ENCODE results near the gene CCR6. TPM values are rescaled to one million over a fixed set of nuclear protein-coding genes. Genes with fewer than 3 reads are reported as not detected.
"Not testable (repeated sequence)": the region's sequence is repeated elsewhere in the genome, so short reads cannot be mapped to it uniquely, and the experiment has no call there.

CCR6 gene
- total and polyA plus RNA-seq, 2 of the 13 experiments (the other 11 are each of a cell fraction or from before 2014, with no cell fraction given): 4.5 to 8.7 TPM

DNA sequence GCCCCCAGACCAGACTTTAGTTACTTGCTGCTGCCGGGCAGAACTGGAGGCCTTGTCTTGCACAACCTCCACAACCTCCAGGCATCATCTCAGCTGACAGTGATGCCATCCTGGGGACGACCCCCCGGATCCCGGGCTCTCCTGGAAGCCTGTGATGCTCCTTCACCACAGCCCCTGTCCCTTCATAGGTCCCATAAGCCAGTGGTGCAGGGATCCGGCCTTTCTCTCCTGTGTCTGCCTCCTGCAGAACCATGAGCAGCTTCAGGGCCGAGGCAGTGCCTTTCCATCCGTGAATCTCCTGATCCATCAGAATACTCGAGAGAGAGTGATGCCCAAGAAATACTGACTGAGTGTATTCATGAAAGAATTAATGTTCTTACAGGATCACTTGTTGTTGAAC, 57.2 kb downstream of the CCR6 start:
- FAIRE-seq; H3K36me3 ChIP-seq (replicated peaks in 1 of 2; ENCODE audit: control insufficient read depth in 1 of 2, insufficient read depth in 2 of 2, low read length in 2 of 2); H3K9me3 ChIP-seq (ENCODE audit: low read length); BruUV-seq (replicated peaks); ATAC-seq; in situ Hi-C loops (cut with HindIII; ENCODE audit: extremely low pct_ligation_motif_present, low pct_unique_long_range_greater_than_20kb); H4K20me1 ChIP-seq (ENCODE audit: insufficient read depth, low read length); H3K27me3 ChIP-seq (ENCODE audit: control insufficient read depth in 1 of 2, insufficient read depth in 2 of 2, low read length in 2 of 2); CTCF ChIA-PET (ENCODE audit: low intra/inter-chr PET ratio, low total read pairs); POLR2A ChIA-PET; H3K79me2 ChIP-seq (ENCODE audit: insufficient read depth, low read length); H2AFZ ChIP-seq (ENCODE audit: low read length); H3K27ac ChIP-seq (ENCODE audit: extremely low read length, insufficient read depth, low read length); DNase-seq (ENCODE audit: low spot score); H3K4me3 ChIP-seq (replicated peaks in 1 of 3; ENCODE audit: insufficient read depth in 1 of 3, low read depth in 2 of 3, low read length in 3 of 3); H3K4me1 ChIP-seq (ENCODE audit: insufficient read depth, low read length); H3K9ac ChIP-seq (ENCODE audit: insufficient read depth, low read depth, low read length); H3K4me2 ChIP-seq (ENCODE audit: low read depth, low read length): not testable (repeated sequence)
- intact Hi-C loops (cut with micrococcal nuclease; ENCODE audit: unreplicated experiment): loop anchor here (5.0 kb wide), 1 partner anchor 37 kb away; no protein-coding TSS in a partner anchor
- WGBS (ENCODE audit: low lambda C conversion rate): 58% methylated on average over 4 of the region's 8 CpGs

- in situ Hi-C loops (cut with HindIII; ENCODE audit: extremely low pct_ligation_motif_present, low pct_unique_long_range_greater_than_20kb); H3K36me3 ChIP-seq (replicated peaks in 1 of 2; ENCODE audit: control insufficient read depth in 1 of 2, insufficient read depth in 2 of 2, low read length in 2 of 2); H3K9me3 ChIP-seq (ENCODE audit: low read length); H3K79me2 ChIP-seq (ENCODE audit: insufficient read depth, low read length); H3K27me3 ChIP-seq (ENCODE audit: control insufficient read depth in 1 of 2, insufficient read depth in 2 of 2, low read length in 2 of 2); H3K4me1 ChIP-seq (ENCODE audit: insufficient read depth, low read length); CTCF ChIA-PET (ENCODE audit: low intra/inter-chr PET ratio, low total read pairs); H3K27ac ChIP-seq (ENCODE audit: extremely low read length, insufficient read depth, low read length); H3K9ac ChIP-seq (ENCODE audit: insufficient read depth, low read depth, low read length); H3K4me3 ChIP-seq (replicated peaks in 1 of 3; ENCODE audit: insufficient read depth in 1 of 3, low read depth in 2 of 3, low read length in 3 of 3); H2AFZ ChIP-seq (ENCODE audit: low read length); BruUV-seq (replicated peaks); H4K20me1 ChIP-seq (ENCODE audit: insufficient read depth, low read length); DNase-seq (ENCODE audit: low spot score); POLR2A ChIA-PET: not testable (repeated sequence)
- H3K4me2 ChIP-seq (ENCODE audit: low read depth, low read length): 0 out of 2 replicates have a peak overlapping the region, but pooled peaks have one; percentile 29
- ATAC-seq (peak; percentile 67), FAIRE-seq (peak; percentile 52)
- intact Hi-C loops (cut with micrococcal nuclease; ENCODE audit: unreplicated experiment): loop anchor here (5.0 kb wide), 1 partner anchor 36 kb away; no protein-coding TSS in a partner anchor
- WGBS (ENCODE audit: low lambda C conversion rate): no CpG with 5 or more reads among the region's 6 CpGs
Observed at GRCh38 chr6:167181351-167181750, 58.5 kb downstream of the CCR6 start.

DNA sequence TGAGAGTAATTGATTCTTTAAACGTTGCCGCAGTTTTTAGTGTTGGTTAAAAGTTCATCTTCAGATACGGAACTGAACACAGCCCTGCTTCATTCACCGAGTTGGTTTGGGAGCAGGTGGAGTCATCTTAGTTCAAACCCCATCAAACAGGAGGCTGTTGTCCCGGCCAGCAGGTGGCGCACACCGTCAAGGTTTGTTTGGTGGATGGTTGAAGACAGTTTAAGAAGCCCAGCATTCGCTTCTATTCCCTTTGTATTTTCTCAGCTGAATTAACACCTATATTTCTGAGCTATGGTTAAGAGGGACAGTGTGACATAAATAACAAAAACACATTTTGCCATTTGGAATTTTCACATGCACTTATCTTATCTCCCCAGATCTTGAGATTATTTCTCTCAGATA, 60.0 kb downstream of the CCR6 start:
- H3K4me2 ChIP-seq (ENCODE audit: low read depth, low read length); H2AFZ ChIP-seq (ENCODE audit: low read length); H3K27ac ChIP-seq (ENCODE audit: extremely low read length, insufficient read depth, low read length); POLR2A ChIA-PET; in situ Hi-C loops (cut with HindIII; ENCODE audit: extremely low pct_ligation_motif_present, low pct_unique_long_range_greater_than_20kb); DNase-seq (ENCODE audit: low spot score); H3K9ac ChIP-seq (ENCODE audit: insufficient read depth, low read depth, low read length); H3K4me1 ChIP-seq (ENCODE audit: insufficient read depth, low read length); H3K36me3 ChIP-seq (replicated peaks in 1 of 2; ENCODE audit: control insufficient read depth in 1 of 2, insufficient read depth in 2 of 2, low read length in 2 of 2); CTCF ChIA-PET (ENCODE audit: low intra/inter-chr PET ratio, low total read pairs); H3K27me3 ChIP-seq (ENCODE audit: control insufficient read depth in 1 of 2, insufficient read depth in 2 of 2, low read length in 2 of 2); H4K20me1 ChIP-seq (ENCODE audit: insufficient read depth, low read length); H3K9me3 ChIP-seq (ENCODE audit: low read length); H3K4me3 ChIP-seq (replicated peaks in 1 of 3; ENCODE audit: insufficient read depth in 1 of 3, low read depth in 2 of 3, low read length in 3 of 3); H3K79me2 ChIP-seq (ENCODE audit: insufficient read depth, low read length): not testable (repeated sequence)
- WGBS (ENCODE audit: low lambda C conversion rate): 4% methylated on average over 5 of the region's 8 CpGs
- intact Hi-C loops (cut with micrococcal nuclease; ENCODE audit: unreplicated experiment): loop anchor here (5.0 kb wide), 1 partner anchor 34 kb away; no protein-coding TSS in a partner anchor
- ATAC-seq: peak; percentile 83
- BruUV-seq (replicated peaks): TSS peak; percentile 51
- peak; percentile 98 for FAIRE-seq
- TF ChIP-seq, protein P1, sequence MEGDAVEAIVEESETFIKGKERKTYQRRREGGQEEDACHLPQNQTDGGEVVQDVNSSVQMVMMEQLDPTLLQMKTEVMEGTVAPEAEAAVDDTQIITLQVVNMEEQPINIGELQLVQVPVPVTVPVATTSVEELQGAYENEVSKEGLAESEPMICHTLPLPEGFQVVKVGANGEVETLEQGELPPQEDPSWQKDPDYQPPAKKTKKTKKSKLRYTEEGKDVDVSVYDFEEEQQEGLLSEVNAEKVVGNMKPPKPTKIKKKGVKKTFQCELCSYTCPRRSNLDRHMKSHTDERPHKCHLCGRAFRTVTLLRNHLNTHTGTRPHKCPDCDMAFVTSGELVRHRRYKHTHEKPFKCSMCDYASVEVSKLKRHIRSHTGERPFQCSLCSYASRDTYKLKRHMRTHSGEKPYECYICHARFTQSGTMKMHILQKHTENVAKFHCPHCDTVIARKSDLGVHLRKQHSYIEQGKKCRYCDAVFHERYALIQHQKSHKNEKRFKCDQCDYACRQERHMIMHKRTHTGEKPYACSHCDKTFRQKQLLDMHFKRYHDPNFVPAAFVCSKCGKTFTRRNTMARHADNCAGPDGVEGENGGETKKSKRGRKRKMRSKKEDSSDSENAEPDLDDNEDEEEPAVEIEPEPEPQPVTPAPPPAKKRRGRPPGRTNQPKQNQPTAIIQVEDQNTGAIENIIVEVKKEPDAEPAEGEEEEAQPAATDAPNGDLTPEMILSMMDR (CRISPR knock-in tag; IDR thresholded peaks at IDR 0.05): peak; percentile 19; the same call in 1 of the 2 replicates
- TF ChIP-seq RAD21 (CRISPR knock-in tag; IDR thresholded peaks at IDR 0.05): 0 out of 2 replicates have a peak, but pooled peaks have one; percentile 18
- peak; percentile 25 for TF ChIP-seq STAG1 (CRISPR knock-in tag; IDR thresholded peaks at IDR 0.05)

GRCh38 chr6:167185101-167185500, 62.2 kb downstream of the CCR6 start:
- 86% methylated on average over 2 of the region's 3 CpGs for WGBS (ENCODE audit: low lambda C conversion rate)
- ATAC-seq; intact Hi-C loops (cut with micrococcal nuclease; ENCODE audit: unreplicated experiment); CTCF ChIA-PET (ENCODE audit: low intra/inter-chr PET ratio, low total read pairs); H3K4me1 ChIP-seq (ENCODE audit: insufficient read depth, low read length); H3K79me2 ChIP-seq (ENCODE audit: insufficient read depth, low read length); H3K36me3 ChIP-seq (replicated peaks in 1 of 2; ENCODE audit: control insufficient read depth in 1 of 2, insufficient read depth in 2 of 2, low read length in 2 of 2); DNase-seq (ENCODE audit: low spot score); FAIRE-seq; in situ Hi-C loops (cut with HindIII; ENCODE audit: extremely low pct_ligation_motif_present, low pct_unique_long_range_greater_than_20kb); POLR2A ChIA-PET; H3K4me3 ChIP-seq (replicated peaks in 1 of 3; ENCODE audit: insufficient read depth in 1 of 3, low read depth in 2 of 3, low read length in 3 of 3); H3K27me3 ChIP-seq (ENCODE audit: control insufficient read depth in 1 of 2, insufficient read depth in 2 of 2, low read length in 2 of 2); H3K9me3 ChIP-seq (ENCODE audit: low read length); H2AFZ ChIP-seq (ENCODE audit: low read length); H3K27ac ChIP-seq (ENCODE audit: extremely low read length, insufficient read depth, low read length); BruUV-seq (replicated peaks); H3K4me2 ChIP-seq (ENCODE audit: low read depth, low read length); H4K20me1 ChIP-seq (ENCODE audit: insufficient read depth, low read length); H3K9ac ChIP-seq (ENCODE audit: insufficient read depth, low read depth, low read length): not testable (repeated sequence)

Measured in HepG2 (cell line).